ENCODE data around the gene NCLN.
"Not testable (repeated sequence)": the region's sequence is repeated elsewhere in the genome, so short reads cannot be mapped to it uniquely, and the experiment has no call there.

The NCLN gene

GRCh38 chr19:3234800-3235199 is 49.1 kb downstream of the NCLN start:
- no peak for DNase-seq (ENCODE audit: low read depth, low spot score)
- Histone ChIP-seq H3K4me1 (ENCODE audit: insufficient read depth, insufficient read length) (peaks cover 5% of the 10 kb centered on the region), H3K9me3 (ENCODE audit: insufficient read depth, low read length) (no peaks in the 10 kb centered on the region), H3K9ac (ENCODE audit: insufficient read length, low read depth) (no peak overlapping the region), H3K27me3 (ENCODE audit: insufficient read depth, insufficient read length) (peaks cover 11% of the 10 kb centered on the region), H3K36me3 (ENCODE audit: insufficient read depth, insufficient read length, low read length) (no peaks in the 10 kb centered on the region), H3K4me3 (ENCODE audit: insufficient read length, low read depth) (no peak overlapping the region)
- TF ChIP-seq ZNF274 (IDR thresholded peaks at IDR 0.05; ENCODE audit: low read depth, low read length) (no peak), SUZ12 (IDR thresholded peaks at IDR 0.05; ENCODE audit: extremely low read depth, insufficient read depth, insufficient read length) (no peak), YY1 (IDR thresholded peaks at IDR 0.05; ENCODE audit: insufficient read depth, insufficient read length) (no peak)

DNA sequence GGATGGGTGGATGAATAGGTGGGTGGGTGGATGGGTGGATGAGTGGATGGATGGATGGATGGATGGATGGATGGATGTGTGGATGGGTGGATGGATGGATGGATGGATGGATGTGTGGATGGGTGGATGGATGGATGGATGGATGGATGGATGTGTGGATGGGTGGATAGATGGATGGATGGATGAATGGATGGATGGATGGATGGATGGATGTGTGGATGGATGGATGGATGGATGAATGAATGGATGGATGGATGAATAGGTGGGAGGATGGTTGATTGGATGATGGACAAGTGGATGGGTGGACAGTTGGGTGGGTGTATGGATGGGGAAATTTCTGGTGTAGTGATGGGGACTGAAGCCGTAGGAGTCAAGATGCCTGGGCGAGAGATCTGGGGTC is 49.9 kb downstream of the NCLN start:
- not testable (repeated sequence) for DNase-seq (ENCODE audit: low read depth, low spot score); H3K9me3 ChIP-seq (ENCODE audit: insufficient read depth, low read length); H3K9ac ChIP-seq (ENCODE audit: insufficient read length, low read depth); H3K4me1 ChIP-seq (ENCODE audit: insufficient read depth, insufficient read length); H3K4me3 ChIP-seq (ENCODE audit: insufficient read length, low read depth); H3K27me3 ChIP-seq (ENCODE audit: insufficient read depth, insufficient read length); H3K36me3 ChIP-seq (ENCODE audit: insufficient read depth, insufficient read length, low read length)

- no peak overlapping the region for H3K9ac ChIP-seq (ENCODE audit: insufficient read length, low read depth)
- H3K36me3 ChIP-seq (ENCODE audit: insufficient read depth, insufficient read length, low read length): no peaks in the 10 kb centered on the region
- DNase-seq (ENCODE audit: low read depth, low spot score): no peak
- no peak overlapping the region for H3K4me3 ChIP-seq (ENCODE audit: insufficient read length, low read depth)
- no peaks in the 10 kb centered on the region for H3K9me3 ChIP-seq (ENCODE audit: insufficient read depth, low read length)
- peaks cover 5% of the 10 kb centered on the region for H3K4me1 ChIP-seq (ENCODE audit: insufficient read depth, insufficient read length)
- TF ChIP-seq ZNF274 (IDR thresholded peaks at IDR 0.05; ENCODE audit: low read depth, low read length) (no peak), YY1 (IDR thresholded peaks at IDR 0.05; ENCODE audit: insufficient read depth, insufficient read length) (no peak), SUZ12 (IDR thresholded peaks at IDR 0.05; ENCODE audit: extremely low read depth, insufficient read depth, insufficient read length) (no peak)
- peaks cover under 1% of the 10 kb centered on the region for H3K27me3 ChIP-seq (ENCODE audit: insufficient read depth, insufficient read length)
Measured at GRCh38 chr19:3236272-3236671, 50.5 kb downstream of the NCLN start.

- no peak overlapping the region for H3K4me3 ChIP-seq (ENCODE audit: insufficient read length, low read depth)
- no peaks in the 10 kb centered on the region for H3K36me3 ChIP-seq (ENCODE audit: insufficient read depth, insufficient read length, low read length)
- H3K4me1 ChIP-seq (ENCODE audit: insufficient read depth, insufficient read length): peaks cover 5% of the 10 kb centered on the region
- H3K9me3 ChIP-seq (ENCODE audit: insufficient read depth, low read length): no peaks in the 10 kb centered on the region
- no peaks in the 10 kb centered on the region for H3K27me3 ChIP-seq (ENCODE audit: insufficient read depth, insufficient read length)
- no peak overlapping the region for H3K9ac ChIP-seq (ENCODE audit: insufficient read length, low read depth)
- DNase-seq (ENCODE audit: low read depth, low spot score): no peak
- TF ChIP-seq ZNF274 (IDR thresholded peaks at IDR 0.05; ENCODE audit: low read depth, low read length) (no peak), YY1 (IDR thresholded peaks at IDR 0.05; ENCODE audit: insufficient read depth, insufficient read length) (no peak), SUZ12 (IDR thresholded peaks at IDR 0.05; ENCODE audit: extremely low read depth, insufficient read depth, insufficient read length) (no peak)
Measured at GRCh38 chr19:3238066-3238561, 52.4 kb downstream of the NCLN start.

DNA sequence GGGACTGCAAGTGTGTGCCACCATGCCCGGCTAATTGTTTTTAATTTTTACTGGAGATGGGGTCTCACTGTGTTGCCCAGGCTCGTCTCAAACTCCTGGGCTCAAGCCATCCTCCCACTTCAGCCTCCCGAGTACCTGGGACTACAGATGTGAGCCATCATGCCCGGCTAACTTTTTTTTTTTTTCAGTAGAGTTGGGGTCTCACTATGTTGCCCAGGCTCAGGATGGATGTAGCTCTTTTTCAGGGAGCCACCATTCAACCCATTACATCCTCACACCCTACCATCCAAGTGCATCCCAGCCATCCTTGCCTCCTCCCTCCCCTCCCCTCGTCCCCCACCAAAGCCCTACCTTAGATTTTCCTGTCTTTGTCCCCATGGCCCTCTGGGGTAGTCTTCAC is 53.6 kb downstream of the NCLN start:
- Histone ChIP-seq H3K9me3 (ENCODE audit: insufficient read depth, low read length) (no peaks in the 10 kb centered on the region), H3K9ac (ENCODE audit: insufficient read length, low read depth) (no peak overlapping the region), H3K4me3 (ENCODE audit: insufficient read length, low read depth) (no peak overlapping the region), H3K4me1 (ENCODE audit: insufficient read depth, insufficient read length) (no peaks in the 10 kb centered on the region), H3K27me3 (ENCODE audit: insufficient read depth, insufficient read length) (no peaks in the 10 kb centered on the region), H3K36me3 (ENCODE audit: insufficient read depth, insufficient read length, low read length) (no peaks in the 10 kb centered on the region)
- DNase-seq (ENCODE audit: low read depth, low spot score): no peak
- TF ChIP-seq ZNF274 (IDR thresholded peaks at IDR 0.05; ENCODE audit: low read depth, low read length) (no peak), SUZ12 (IDR thresholded peaks at IDR 0.05; ENCODE audit: extremely low read depth, insufficient read depth, insufficient read length) (no peak), YY1 (IDR thresholded peaks at IDR 0.05; ENCODE audit: insufficient read depth, insufficient read length) (no peak)

- Histone ChIP-seq H3K4me1 (ENCODE audit: insufficient read depth, insufficient read length) (no peaks in the 10 kb centered on the region), H3K9me3 (ENCODE audit: insufficient read depth, low read length) (no peaks in the 10 kb centered on the region), H3K27me3 (ENCODE audit: insufficient read depth, insufficient read length) (no peaks in the 10 kb centered on the region), H3K9ac (ENCODE audit: insufficient read length, low read depth) (no peak overlapping the region), H3K36me3 (ENCODE audit: insufficient read depth, insufficient read length, low read length) (no peaks in the 10 kb centered on the region), H3K4me3 (ENCODE audit: insufficient read length, low read depth) (no peak overlapping the region)
- TF ChIP-seq ZNF274 (IDR thresholded peaks at IDR 0.05; ENCODE audit: low read depth, low read length): no peak
- no peak for TF ChIP-seq SUZ12 (IDR thresholded peaks at IDR 0.05; ENCODE audit: extremely low read depth, insufficient read depth, insufficient read length)
- no peak for TF ChIP-seq YY1 (IDR thresholded peaks at IDR 0.05; ENCODE audit: insufficient read depth, insufficient read length)
- peak; percentile 51 for DNase-seq (ENCODE audit: low read depth, low spot score)
Measured at GRCh38 chr19:3243819-3244700, 58.3 kb downstream of the NCLN start.

- H3K27me3 ChIP-seq (ENCODE audit: insufficient read depth, insufficient read length): no peaks in the 10 kb centered on the region
- TF ChIP-seq YY1 (IDR thresholded peaks at IDR 0.05; ENCODE audit: insufficient read depth, insufficient read length): no peak
- TF ChIP-seq ZNF274 (IDR thresholded peaks at IDR 0.05; ENCODE audit: low read depth, low read length): no peak
- no peak for TF ChIP-seq SUZ12 (IDR thresholded peaks at IDR 0.05; ENCODE audit: extremely low read depth, insufficient read depth, insufficient read length)
- H3K4me3 ChIP-seq (ENCODE audit: insufficient read length, low read depth): no peak overlapping the region
- no peak overlapping the region for H3K9ac ChIP-seq (ENCODE audit: insufficient read length, low read depth)
- no peak for DNase-seq (ENCODE audit: low read depth, low spot score)
- no peaks in the 10 kb centered on the region for H3K36me3 ChIP-seq (ENCODE audit: insufficient read depth, insufficient read length, low read length)
- peaks cover 3% of the 10 kb centered on the region for H3K4me1 ChIP-seq (ENCODE audit: insufficient read depth, insufficient read length)
- H3K9me3 ChIP-seq (ENCODE audit: insufficient read depth, low read length): no peaks in the 10 kb centered on the region
Measured at GRCh38 chr19:3245050-3245449, 59.3 kb downstream of the NCLN start.

Measured in NT2/D1 (cell line).